GM18861 (cell line): ENCODE results near the gene TACR1.
"Not testable (repeated sequence)": the region's sequence is repeated elsewhere in the genome, so short reads cannot be mapped to it uniquely, and the experiment has no call there.

Source experiments
- ATAC-seq: cut with Tn5 transposase; IDR thresholded peaks from one replicate; pipeline ENCODE4 v1.9.1; 2021; ENCODE audit not compliant: unreplicated experiment

TACR1 gene

GRCh38 chr2:75094405-75094804 is 104.9 kb downstream of the TACR1 start:
- ATAC-seq = no peak

GRCh38 chr2:75090770-75091515 is 108.4 kb downstream of the TACR1 start:
- no peak for ATAC-seq

- no peak for ATAC-seq
Measured at GRCh38 chr2:75089471-75089870, 109.8 kb downstream of the TACR1 start.

- ATAC-seq = no peak
Measured at GRCh38 chr2:75088791-75089190, 110.5 kb downstream of the TACR1 start.

- ATAC-seq = no peak
Measured at GRCh38 chr2:75087736-75088135, 111.6 kb downstream of the TACR1 start.

GRCh38 chr2:75079575-75079974 is 119.7 kb downstream of the TACR1 start:
- no peak for ATAC-seq

GRCh38 chr2:75077909-75078308 is 121.4 kb downstream of the TACR1 start:
- no peak for ATAC-seq

- ATAC-seq = no peak
Measured at GRCh38 chr2:75076088-75076487, 123.2 kb downstream of the TACR1 start.

GRCh38 chr2:75074708-75075107 is 124.6 kb downstream of the TACR1 start:
- no peak for ATAC-seq

GRCh38 chr2:75074228-75074627 is 125.1 kb downstream of the TACR1 start:
- no peak for ATAC-seq

GRCh38 chr2:75071766-75072165 is 127.6 kb downstream of the TACR1 start:
- no peak for ATAC-seq

- ATAC-seq = no peak
Measured at GRCh38 chr2:75068546-75068945, 130.8 kb downstream of the TACR1 start.

GRCh38 chr2:75067506-75067905 is 131.8 kb downstream of the TACR1 start:
- no peak for ATAC-seq

- no peak for ATAC-seq
Measured at GRCh38 chr2:75066121-75066902, 133.0 kb downstream of the TACR1 start.

GRCh38 chr2:75065402-75066008 is 133.8 kb downstream of the TACR1 start:
- ATAC-seq = no peak

GRCh38 chr2:75064691-75065396 is 134.5 kb downstream of the TACR1 start:
- peak; percentile 71 for ATAC-seq

- ATAC-seq = no peak
Measured at GRCh38 chr2:75063906-75064305, 135.4 kb downstream of the TACR1 start.

- ATAC-seq = no peak
Measured at GRCh38 chr2:75058427-75058826, 140.9 kb downstream of the TACR1 start.

- ATAC-seq = not testable (repeated sequence)
Measured at GRCh38 chr2:75057150-75057549, 142.2 kb downstream of the TACR1 start.

GRCh38 chr2:75055820-75056675 is 143.3 kb downstream of the TACR1 start:
- no peak for ATAC-seq
